Measurements from ENCODE around the gene IGSF21. TPM values are rescaled to one million over a fixed set of nuclear protein-coding genes. Genes with fewer than 3 reads are reported as not detected.

Gene IGSF21
- total RNA-seq: not detected in 2 replicates

DNA sequence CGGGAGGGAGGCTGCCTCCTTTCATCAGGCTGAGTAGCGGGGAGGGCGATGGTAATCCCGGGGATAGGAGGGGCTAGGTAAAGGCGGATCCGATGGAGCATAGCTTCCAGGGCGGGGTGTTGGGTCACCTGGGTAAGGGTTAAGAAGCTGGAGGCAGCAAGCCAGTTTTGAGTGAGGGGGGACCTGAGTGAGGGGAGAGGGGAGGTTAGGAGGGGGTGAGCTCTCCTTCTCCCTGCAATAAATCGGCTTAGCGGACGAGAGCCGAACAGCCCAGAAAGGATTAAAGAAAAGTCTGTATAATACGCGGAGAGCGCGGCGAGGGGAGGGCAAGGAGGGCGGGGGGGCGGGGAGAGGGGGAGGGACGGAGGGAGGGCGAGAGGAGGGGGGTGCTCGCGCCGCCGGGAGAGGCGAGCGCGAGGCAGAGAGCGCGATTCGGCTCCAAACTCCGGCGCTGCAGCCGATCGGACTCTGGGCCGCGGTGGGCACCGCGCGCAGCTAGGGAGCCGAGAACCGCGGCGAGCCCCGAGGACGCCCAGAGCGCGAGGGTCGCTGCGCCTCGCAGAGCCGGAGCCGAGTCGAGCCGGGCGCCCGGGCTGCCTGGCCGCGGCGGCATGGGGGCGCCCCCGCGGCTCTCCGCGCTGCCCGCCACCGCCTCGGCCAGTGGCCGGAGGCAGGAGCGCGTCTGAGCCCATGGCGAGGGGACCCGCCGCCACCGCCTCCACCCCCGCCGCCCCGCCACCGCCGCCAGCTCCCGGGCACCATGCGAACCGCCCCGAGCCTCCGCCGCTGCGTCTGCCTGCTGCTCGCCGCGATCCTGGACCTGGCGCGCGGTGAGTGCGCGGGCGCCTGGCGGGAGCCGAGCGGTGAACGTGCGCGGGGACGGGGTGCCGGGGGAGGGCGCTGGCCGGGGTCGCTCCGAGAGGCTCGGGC lies at the start of gene IGSF21:
TSS of gene IGSF21 (plus strand) at position 430 of the 930 bp plus-strand sequence. CDS start at position 761, 331 bp downstream.

